ENCODE measurements around the gene SLC19A1.

- TF ChIP-seq CTCF (conservative IDR thresholded peaks at IDR 0.05 in 1 of 2, IDR thresholded peaks at IDR 0.05 in 1 of 2; ENCODE audit: low read depth in 1 of 2, low read length in 2 of 2) (no peak), EZH2 (IDR thresholded peaks at IDR 0.05; ENCODE audit: low read length, missing control alignments) (no peak)
These were observed 2.4 kb upstream of the SLC19A1 start for GRCh38 chr21:45544449-45545235.
